ENCODE results near the gene C19orf38.

DNA sequence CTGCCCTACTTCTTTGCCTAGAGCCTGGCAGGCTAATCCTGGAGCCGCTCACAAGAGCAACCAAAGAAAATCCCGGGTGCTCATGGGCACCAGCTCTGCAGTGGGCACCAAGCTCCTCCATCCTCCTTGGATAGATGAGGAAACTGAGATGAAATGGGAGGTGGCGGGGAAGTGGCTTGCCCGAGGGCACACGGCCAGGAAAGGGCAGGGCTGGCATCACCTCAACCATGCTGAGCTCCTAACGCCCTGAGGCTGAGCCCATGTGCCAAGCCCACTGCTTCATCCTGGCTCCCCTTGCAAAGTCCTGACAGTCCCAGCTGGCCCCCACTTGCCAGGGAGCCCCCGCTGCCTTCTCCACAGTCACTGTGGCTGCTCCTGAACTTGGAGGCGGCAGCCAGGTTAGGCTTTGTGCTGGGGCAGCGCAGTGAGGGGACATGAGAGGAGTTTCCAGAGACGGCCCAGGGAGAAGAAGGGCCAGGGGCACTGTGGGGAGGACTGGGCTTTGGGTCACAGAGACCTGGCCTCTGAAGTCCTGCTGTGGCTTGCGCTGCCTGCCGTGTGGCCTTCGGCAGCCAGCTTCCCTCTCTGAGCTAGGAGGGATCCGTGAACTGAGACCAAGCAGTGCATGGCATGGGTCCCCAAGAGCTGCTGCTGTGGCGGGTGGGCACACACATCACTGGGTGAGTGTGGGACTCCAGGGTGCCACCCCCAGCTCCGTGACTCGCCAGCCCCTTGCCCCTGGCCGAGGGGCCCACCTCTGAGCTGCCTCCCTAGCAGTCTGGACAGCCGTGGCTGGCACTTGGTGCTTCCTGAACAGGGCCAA, 29.7 kb upstream of the C19orf38 start:
- no peak for TF ChIP-seq EZH2 (IDR thresholded peaks at IDR 0.05; ENCODE audit: borderline replicate concordance, low read depth, low read length, severe bottlenecking)
- TF ChIP-seq, protein P1, sequence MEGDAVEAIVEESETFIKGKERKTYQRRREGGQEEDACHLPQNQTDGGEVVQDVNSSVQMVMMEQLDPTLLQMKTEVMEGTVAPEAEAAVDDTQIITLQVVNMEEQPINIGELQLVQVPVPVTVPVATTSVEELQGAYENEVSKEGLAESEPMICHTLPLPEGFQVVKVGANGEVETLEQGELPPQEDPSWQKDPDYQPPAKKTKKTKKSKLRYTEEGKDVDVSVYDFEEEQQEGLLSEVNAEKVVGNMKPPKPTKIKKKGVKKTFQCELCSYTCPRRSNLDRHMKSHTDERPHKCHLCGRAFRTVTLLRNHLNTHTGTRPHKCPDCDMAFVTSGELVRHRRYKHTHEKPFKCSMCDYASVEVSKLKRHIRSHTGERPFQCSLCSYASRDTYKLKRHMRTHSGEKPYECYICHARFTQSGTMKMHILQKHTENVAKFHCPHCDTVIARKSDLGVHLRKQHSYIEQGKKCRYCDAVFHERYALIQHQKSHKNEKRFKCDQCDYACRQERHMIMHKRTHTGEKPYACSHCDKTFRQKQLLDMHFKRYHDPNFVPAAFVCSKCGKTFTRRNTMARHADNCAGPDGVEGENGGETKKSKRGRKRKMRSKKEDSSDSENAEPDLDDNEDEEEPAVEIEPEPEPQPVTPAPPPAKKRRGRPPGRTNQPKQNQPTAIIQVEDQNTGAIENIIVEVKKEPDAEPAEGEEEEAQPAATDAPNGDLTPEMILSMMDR (IDR thresholded peaks at IDR 0.05; ENCODE audit: borderline replicate concordance, extremely low read depth, low read length, poor library complexity, severe bottlenecking): no peak
